ENCODE measurements around the gene PRKCA. TPM values are rescaled to one million over a fixed set of nuclear protein-coding genes. Genes with fewer than 3 reads are reported as not detected.

The PRKCA gene
- total RNA-seq, 1 donor from 2014 or later: 6.7 TPM

DNA sequence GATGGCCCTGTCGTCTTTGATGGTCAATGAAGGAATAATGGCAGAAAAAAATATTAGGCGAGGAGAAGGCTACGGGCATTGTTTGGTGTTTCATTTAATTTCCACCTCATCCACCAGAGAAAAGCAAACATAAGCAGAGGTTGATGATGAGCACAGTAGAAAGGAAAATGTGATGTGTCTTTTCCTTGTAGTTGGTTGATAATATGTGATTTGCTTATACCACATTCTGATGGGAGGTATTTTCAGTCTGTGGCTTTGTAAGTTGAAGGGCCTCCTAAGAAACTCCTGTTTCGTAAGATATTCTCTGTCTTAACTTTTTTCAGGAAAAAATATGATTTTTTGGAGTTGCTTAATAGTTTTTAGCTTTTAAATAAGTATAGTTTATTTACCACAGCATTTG lies 215.7 kb downstream of the PRKCA start:
- TF ChIP-seq, protein P1, sequence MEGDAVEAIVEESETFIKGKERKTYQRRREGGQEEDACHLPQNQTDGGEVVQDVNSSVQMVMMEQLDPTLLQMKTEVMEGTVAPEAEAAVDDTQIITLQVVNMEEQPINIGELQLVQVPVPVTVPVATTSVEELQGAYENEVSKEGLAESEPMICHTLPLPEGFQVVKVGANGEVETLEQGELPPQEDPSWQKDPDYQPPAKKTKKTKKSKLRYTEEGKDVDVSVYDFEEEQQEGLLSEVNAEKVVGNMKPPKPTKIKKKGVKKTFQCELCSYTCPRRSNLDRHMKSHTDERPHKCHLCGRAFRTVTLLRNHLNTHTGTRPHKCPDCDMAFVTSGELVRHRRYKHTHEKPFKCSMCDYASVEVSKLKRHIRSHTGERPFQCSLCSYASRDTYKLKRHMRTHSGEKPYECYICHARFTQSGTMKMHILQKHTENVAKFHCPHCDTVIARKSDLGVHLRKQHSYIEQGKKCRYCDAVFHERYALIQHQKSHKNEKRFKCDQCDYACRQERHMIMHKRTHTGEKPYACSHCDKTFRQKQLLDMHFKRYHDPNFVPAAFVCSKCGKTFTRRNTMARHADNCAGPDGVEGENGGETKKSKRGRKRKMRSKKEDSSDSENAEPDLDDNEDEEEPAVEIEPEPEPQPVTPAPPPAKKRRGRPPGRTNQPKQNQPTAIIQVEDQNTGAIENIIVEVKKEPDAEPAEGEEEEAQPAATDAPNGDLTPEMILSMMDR (conservative IDR thresholded peaks at IDR 0.05; ENCODE audit: low read depth, low read length): no peak
- no peak overlapping the region for H3K4me3 ChIP-seq (ENCODE audit: low read depth, low read length)
- DNase-seq (ENCODE audit: low read depth): no peak

DNA sequence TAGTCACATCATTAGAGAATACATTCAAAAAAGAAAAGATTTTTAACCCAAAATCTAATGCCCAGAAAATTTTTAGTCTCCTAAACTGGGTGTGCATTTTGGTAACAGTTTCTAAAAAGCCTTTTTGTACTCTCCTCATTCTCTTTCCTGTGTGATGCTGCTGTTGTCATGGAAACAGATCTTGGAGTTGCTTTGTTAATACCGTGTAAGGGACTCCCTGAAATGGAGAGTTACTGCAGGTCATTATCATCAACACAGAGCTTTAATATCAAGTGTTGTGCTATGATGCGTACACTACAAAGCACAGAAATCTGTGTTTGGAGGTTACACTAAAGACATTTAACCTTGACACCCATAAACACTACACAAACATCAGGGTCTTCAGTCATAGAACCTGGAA lies 216.3 kb downstream of the PRKCA start:
- H3K4me3 ChIP-seq (ENCODE audit: low read depth, low read length): no peak overlapping the region
- TF ChIP-seq, protein P1 (conservative IDR thresholded peaks at IDR 0.05; ENCODE audit: low read depth, low read length): no peak
- no peak for DNase-seq (ENCODE audit: low read depth)

DNA sequence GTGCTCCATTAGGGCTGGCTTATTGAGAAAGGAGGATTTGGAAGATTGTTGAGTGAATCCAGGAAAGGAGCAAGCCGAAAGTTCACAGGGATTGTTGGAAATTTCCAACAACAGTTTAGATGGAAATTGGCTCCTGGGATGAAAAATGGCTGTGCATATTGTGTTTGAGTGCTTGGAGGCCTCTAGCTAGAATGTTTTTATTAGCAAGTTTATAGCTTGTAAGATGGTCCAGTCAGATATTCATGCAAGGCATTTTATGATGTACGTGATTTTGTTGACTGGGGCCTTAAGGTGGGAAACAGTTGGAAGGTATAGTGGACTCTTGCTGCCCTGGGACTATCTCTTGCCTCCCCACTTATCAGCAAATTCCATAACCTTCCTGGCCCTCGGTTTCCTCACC lies 216.7 kb downstream of the PRKCA start:
- no peak for DNase-seq (ENCODE audit: low read depth)
- H3K4me3 ChIP-seq (ENCODE audit: low read depth, low read length): no peak overlapping the region
- TF ChIP-seq, protein P1 (conservative IDR thresholded peaks at IDR 0.05; ENCODE audit: low read depth, low read length): no peak

DNA sequence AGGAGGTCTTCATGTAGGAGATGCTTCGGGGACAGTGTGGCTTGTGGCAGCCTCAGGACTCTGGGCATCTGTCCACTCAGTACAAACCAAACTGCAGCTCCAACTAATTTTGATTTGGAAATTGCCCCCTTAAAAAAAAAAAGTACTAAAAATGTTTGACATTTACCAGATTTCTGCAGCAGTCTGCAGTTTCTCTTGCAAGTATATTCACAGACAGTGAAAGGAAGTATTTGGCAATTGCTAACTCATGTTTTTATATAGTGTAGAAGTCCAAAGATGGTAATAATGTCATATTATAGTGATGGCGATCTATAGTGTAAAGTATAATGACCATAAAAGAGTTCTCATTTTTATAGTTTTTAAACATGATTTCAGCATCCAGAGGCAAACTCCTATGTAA lies 218.6 kb downstream of the PRKCA start:
- DNase-seq (ENCODE audit: low read depth): no peak
- no peak overlapping the region for H3K4me3 ChIP-seq (ENCODE audit: low read depth, low read length)
- TF ChIP-seq, protein P1 (conservative IDR thresholded peaks at IDR 0.05; ENCODE audit: low read depth, low read length): no peak

DNA sequence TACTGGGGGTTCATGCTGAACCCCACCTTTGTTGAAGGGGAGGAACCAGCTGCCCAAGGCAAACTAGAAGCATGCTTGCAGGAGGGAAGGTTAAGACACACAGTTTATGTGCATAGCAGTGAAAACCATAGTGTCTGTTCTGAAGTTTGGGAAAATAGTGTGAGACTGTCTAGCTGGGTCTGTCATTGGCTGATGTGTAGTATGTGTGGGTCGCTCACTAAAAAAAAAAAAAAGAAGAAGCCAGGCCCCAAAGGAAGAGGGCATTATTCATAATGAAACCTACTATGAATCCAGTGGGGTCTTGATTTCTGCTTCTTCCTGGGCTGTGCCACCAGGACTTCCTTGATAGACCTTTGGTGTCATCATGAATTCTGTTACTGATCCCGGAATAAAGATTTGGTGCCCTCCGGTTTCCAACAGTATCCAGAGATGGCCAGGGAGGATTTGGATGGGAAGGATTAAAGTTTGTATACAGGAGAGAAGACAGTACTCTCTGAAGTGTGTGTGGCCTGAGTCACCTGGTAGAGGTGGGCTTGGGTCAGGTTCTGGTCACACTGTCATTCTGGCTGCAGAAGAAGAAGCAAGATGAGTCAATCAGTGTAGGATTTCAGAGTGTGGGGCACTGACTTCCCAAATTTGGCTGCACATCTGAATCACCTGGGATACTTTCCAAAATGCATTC lies 220.3 kb downstream of the PRKCA start:
- H3K4me3 ChIP-seq (ENCODE audit: low read depth, low read length): no peak overlapping the region
- TF ChIP-seq, protein P1 (conservative IDR thresholded peaks at IDR 0.05; ENCODE audit: low read depth, low read length): no peak
- DNase-seq (ENCODE audit: low read depth): no peak

DNA sequence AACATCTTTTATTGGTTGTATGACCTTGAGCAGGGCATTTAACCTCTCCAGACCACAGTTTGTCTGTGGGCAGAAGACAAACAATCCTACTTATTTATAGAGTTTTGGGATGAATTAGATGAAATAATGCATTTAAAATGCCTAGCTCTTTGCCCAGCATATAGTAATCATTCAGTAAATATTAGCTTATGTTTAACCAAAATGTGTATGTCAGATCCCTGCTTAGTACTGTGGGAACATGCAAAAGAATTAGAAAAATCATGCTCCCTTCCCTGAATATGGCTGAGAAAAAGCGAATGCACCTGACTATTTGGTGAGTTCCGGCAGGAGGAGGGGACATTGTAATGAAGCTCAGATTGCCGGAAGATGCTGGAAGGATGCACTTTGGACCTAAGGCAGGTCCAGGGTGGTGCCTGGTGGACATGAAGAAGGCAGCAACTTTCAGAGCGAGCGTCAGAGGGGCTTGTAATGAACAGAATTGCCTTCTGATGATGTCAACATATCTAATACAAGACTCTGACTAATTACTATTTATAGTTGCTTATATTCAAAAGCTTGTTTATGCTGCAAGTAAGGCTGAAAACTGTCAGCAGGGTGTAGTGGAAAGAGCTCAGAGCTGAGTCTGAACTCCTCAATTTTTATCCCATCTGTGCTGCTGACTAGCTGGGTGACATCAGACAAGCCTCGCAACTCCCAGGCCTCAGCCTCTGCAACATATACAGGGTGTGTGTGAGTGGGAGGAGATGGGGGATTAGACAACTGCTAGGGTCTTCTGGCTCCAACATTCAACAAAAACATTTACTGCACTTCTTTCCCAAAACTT lies 221.2 kb downstream of the PRKCA start:
- TF ChIP-seq, protein P1 (conservative IDR thresholded peaks at IDR 0.05; ENCODE audit: low read depth, low read length): no peak
- H3K4me3 ChIP-seq (ENCODE audit: low read depth, low read length): no peak overlapping the region
- no peak for DNase-seq (ENCODE audit: low read depth)
